ENCODE data around the gene CDX1.

CDX1 gene

GRCh38 chr5:150208187-150209098 lies 41.9 kb downstream of the CDX1 start:
- no peak for DNase-seq (ENCODE audit: low spot score)

- no peak for DNase-seq (ENCODE audit: low spot score)
These were observed 42.6 kb downstream of the CDX1 start for GRCh38 chr5:150209099-150209635.

- no peak for DNase-seq (ENCODE audit: low spot score)
These were observed 44.1 kb downstream of the CDX1 start for GRCh38 chr5:150210644-150211043.

GRCh38 chr5:150211156-150212030 lies 44.8 kb downstream of the CDX1 start:
- no peak for DNase-seq (ENCODE audit: low spot score)

- DNase-seq (ENCODE audit: low spot score): no peak
These were observed 47.0 kb downstream of the CDX1 start for GRCh38 chr5:150213530-150213929.

DNA sequence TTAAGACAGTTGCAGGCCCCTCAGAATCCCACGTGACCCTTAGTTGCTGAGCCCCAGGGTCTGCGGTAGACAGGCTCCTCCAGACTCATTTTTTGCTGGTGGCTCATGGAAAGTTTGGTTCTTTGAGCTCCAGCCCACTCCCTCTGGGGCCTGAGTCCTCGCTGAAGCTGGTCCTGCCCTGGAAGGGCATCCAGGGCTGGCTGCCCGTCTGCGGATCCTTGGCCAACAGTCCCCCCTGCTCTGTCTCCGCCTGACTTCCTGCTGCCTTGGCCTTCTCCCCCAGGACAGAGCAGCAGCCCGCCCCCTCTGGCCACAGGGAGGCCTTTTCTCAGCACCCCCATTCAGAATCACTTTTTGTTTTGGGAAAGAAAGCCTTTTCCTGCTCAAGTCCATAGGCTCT lies 47.7 kb downstream of the CDX1 start:
- DNase-seq (ENCODE audit: low spot score): no peak

GRCh38 chr5:150215979-150216944 lies 49.7 kb downstream of the CDX1 start:
- no peak for DNase-seq (ENCODE audit: low spot score)

DNA sequence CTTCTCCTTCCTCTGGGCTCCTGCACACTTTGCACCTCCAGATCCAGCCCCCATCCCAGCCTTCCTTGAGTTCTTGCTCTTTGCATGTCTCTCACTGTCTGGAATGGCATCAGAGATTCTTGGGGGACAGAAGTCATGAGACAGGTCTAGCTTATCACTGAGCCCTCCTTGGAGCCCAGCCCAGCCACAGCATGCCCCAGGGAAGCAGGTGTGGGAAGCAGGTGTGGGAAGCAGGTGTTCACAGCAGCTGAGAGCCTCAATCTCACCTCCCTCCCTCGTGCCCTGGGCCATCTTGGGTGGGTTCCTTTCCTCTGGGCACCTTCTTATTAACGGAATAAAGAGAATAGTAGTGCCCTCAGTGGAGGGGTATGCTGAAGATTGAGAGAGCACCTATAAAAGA lies 50.5 kb downstream of the CDX1 start:
- no peak for DNase-seq (ENCODE audit: low spot score)

- peak; percentile 52 for DNase-seq (ENCODE audit: low spot score)
These were observed 51.5 kb downstream of the CDX1 start for GRCh38 chr5:150217873-150218692.

DNA sequence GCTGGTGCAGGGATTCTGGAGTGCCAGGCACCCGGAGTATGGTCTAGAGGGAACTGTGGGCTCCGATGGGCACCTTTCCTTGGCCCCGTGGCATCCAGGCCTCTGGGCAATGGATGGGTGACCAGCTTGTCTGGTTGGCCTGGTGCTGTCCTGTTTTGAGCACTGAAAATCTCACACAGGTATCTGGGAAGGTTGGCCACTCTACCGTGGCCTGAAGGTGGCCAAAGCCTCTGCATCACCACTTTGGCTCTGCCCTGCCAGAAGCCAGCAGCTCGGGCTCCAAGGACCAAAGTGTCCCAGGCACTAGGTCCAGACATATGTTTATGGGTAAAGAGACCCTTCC lies 52.1 kb downstream of the CDX1 start:
- no peak for DNase-seq (ENCODE audit: low spot score)

- DNase-seq (ENCODE audit: low spot score): no peak
These were observed 52.6 kb downstream of the CDX1 start for GRCh38 chr5:150219142-150219541.

DNA sequence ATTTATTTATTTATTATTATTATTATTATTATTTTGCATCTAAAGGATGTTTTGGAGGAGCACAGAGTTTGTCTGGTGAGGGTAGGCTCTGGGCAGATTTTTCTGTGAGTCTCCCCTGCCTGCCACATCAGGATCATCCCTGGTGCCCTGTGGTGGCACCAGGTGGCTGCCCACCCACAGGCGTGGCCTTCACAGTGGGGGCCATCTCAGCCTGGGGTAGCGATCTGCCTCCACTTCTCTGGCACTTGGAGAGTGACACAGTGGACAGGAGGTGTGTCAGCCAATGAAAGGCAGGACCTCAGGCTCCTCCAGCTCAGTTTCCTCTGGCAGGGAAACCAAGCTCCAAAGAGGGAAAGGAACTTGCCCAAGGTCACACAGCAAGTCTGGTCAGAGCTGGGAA lies 53.3 kb downstream of the CDX1 start:
- DNase-seq (ENCODE audit: low spot score): no peak

DNA sequence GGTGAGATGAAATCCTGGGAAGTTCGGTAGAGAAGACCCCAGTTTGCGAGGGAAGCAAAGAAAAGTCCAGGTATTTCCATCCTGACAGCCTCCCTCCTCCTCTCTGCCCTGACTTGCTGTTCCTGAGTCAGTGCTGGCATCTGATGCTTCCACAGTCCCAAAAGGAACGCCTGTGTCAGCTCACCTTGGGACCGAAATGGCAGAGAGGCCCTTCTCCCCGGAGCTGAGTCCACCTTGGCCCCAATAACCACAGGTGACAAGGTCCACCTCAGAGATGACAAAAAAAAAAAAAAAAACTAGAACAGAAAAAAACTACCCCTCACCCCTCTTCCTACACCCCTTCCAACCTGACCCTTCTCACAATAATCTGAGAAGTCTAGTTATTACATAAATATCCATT lies 54.9 kb downstream of the CDX1 start:
- no peak for DNase-seq (ENCODE audit: low spot score)

GRCh38 chr5:150222906-150223305 lies 56.3 kb downstream of the CDX1 start:
- no peak for DNase-seq (ENCODE audit: low spot score)

DNA sequence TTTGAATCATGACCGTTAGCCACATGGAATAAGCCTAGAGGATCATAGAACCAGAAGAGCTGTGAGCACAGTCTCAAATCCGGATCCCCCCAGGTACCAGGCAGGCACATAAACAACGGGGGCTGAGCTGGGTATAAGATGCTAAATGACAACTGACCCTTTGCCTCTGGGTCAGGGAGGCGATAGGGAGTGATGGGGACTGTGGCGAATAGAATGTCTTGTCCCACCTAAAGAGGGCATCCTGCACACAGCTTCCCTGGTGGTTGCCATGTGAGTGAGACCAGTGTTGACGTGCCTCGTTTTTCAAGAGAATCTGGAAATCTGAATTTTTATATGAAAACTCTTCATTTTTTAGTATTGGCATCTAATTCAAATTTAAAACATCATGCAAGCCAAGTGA lies 56.9 kb downstream of the CDX1 start:
- DNase-seq (ENCODE audit: low spot score): no peak

DNA sequence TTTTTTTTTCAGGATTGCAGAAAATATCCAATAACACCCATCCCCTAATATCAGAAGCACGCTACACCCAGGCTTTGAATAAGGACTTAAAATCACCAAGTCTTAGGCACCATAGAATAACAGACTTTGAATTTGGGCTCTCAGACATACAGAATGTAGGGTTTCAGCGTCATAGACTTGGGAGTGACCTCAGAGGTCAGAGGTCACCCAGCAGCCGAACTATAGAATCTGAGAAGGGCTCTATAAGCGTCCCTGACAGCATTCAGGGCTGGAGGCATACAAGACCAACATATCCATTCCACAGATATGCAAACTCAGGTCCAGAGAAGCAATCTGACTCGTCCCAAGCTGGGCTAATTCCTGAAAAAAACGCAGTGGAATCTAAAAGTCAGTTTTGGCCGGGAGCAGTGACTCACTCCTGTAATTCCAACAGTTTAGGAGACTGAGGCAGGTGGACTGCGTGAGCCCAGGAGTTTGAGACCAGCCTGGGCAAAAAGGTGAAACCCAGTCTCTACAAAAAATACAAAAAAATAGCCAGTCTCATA lies 58.0 kb downstream of the CDX1 start:
- DNase-seq (ENCODE audit: low spot score): no peak

DNA sequence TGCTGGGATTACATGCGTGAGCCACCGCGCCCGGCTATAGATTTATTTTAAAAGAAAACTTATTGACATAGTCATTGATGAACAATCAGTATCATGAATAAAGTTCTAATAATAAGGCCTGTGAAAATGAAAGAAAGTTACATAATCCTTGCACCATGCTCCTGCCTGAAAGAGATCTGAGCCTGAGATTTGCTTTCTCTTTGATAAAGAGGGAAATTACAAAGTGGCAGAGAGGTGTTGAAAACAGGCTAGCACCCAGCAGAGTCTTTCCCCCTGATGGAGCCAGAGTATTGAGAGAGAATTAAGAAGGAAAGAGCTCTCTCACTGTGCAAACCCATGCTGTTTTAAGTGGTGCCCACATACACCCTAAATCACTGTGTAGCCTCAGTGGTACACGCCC lies 60.5 kb downstream of the CDX1 start:
- DNase-seq (ENCODE audit: low spot score): no peak

GRCh38 chr5:150227606-150228273 lies 61.2 kb downstream of the CDX1 start:
- DNase-seq (ENCODE audit: low spot score): no peak

- DNase-seq (ENCODE audit: low spot score): no peak
These were observed 63.0 kb downstream of the CDX1 start for GRCh38 chr5:150229571-150229970.

DNA sequence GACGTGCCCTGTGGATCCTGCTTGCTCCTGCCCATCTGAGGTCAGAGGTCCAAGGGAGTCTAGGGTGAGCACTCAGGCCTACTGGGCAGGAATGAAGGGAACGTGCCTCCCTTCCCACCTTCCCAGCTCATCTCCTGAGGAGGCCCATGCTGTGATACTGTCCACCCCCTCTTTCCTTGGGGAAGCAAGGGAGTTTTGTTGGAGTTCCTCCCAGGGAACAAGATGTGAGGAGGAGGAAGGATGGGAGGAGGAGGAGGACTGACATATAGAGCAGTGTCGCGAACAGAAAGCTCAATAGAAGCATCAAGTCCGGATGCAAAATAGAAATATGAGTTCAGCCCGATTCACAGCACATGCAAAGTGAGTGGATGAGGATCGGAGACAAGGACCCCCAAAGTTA lies 64.3 kb downstream of the CDX1 start:
- DNase-seq (ENCODE audit: low spot score): no peak

Data from COLO829 (cell line).